IPS-18c (cell line): ENCODE measurements around the gene AGPAT2.

ENCODE experiments used
- H3K4me3 ChIP-seq: 2 replicates; pipeline ENCODE4 v1.7.0; 2013; ENCODE audit warnings: low read depth, mild to moderate bottlenecking, low read length, moderate library complexity; ENCODE audit not compliant: insufficient read depth
- H3K9me3 ChIP-seq: one replicate; pipeline ENCODE4 v1.6.1; 2013; ENCODE audit warnings: mild to moderate bottlenecking, low read length, moderate library complexity; ENCODE audit not compliant: control insufficient read depth, insufficient read depth

AGPAT2 gene

DNA sequence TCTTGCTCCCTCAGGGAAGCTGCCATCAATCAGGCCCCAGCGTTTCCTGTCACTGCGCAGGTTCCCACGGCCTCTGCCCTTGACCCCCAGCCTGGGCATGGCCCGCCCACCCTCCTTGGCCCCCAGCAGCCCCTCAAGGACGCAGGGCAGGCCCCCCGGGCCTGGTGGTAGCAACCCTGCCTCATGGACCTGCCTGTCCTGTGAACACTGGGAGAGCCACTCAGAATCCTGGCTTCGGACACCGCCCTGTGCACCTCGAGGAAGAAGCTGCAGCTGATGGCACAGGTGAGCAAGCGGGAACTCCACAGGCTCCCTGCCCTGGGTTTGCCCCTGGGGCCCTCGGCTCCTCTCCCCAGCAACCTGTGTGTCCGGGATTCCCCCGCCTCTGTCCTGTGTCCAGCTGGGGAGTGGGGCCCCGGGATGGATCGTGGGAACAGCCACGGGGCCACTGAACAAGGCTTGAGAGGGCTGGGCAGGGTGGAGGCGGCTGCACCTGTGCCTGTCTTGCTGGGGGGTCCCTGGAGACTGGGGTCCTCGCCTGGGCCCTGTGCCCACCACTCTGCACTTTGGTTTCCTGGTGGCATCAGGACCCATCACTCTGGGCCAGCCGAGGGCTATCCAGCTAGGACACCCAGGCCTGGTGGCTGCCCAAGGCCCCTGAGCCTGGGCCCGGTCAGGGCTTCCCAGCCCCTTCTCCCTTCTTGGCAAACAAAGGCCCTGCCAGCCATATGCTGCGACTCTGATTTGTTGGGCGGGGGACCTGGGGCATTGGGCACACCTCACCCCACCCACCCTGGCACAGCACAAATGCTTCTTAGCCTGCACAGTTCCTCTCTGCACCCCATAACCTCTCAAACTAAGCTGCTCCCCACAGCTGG lies 58.0 kb downstream of the AGPAT2 start:
- no peaks in the 10 kb centered on the region for H3K9me3 ChIP-seq
- no peak overlapping the region for H3K4me3 ChIP-seq

DNA sequence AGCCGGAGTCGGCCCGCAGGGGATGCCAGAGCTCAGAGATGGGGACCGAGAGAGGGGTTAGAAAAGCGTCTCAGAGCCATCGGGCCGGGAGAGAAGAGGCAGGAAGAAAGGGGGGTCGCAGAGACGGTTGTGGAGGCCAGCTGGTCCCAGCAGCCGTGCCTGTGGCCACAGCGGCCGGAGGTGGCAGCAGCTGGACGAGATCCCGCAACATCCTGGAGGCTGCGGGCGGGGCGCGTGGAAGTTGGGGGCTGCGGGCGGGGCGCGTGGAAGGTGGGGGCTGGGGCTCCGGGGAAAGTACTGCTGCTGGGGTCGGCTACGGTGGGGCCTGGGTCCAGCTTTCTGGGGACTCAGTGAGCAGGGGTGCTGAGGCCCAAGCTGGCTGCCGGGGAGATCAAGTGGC lies 59.0 kb downstream of the AGPAT2 start:
- Histone ChIP-seq H3K9me3 (no peaks in the 10 kb centered on the region), H3K4me3 (no peak overlapping the region)

DNA sequence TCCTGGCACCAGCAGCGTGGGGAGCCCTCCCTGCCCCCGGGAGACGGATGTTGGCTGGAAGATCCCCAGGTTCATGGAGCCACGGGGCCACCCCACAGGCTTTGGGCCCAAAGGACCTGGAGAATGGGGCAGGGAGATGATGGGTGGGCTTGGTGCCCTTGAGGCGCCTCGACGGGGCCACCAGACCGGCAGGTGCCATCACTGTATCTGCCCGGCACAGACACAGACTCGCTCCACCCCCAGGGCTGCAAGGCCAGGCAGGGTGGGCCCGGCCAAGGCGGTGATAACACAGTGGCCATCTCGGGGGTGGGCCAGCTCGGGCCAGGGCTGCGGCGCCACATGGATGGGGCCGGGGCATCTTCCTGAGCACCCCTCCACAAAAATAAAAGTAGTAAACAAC lies 59.6 kb downstream of the AGPAT2 start:
- Histone ChIP-seq H3K4me3 (no peak overlapping the region), H3K9me3 (no peaks in the 10 kb centered on the region)

DNA sequence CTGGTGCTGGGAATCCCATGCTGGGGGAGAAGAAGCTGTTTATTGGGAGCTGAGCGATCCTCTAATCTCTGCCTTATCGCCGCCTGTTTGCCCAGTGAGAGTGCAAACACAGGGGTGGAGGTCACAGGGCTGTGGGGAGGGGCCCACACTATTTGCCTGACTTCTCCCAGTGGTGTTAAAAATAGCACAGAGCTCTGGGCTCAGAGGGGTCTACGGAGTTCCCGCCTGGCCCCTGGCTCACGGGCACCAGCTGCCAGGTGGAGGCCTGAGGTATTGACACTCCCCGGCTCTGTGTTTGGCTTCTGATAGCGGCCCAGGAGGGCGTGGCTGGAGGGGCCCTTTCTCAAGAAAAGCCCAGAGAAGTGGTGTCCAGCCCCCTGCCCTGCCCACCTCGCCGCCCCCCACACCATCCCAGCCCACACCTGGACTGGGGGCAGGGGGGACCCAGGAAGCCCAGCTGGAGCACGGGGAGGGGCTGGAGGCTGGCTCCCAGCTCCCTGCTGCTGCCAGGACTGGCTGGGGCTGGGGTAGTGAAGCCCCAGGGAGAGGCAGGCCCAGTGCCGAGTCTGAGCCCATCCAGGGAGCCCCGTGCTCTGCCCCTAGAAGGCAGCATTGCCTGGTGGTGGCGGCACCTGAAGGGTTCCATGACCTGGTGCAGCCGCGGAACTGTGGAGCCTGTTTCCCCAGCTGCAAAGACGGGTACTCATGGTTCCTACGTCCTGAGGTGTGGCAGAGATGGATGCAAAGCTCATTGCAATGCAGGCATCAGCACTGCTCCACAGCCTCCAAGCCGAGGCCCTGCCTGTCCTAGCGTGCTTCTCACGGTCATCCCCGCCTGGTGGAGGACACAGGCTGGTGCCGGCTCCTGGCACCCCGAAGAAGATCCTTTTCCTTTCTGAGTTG lies 60.3 kb downstream of the AGPAT2 start:
- no peak overlapping the region for H3K4me3 ChIP-seq
- H3K9me3 ChIP-seq: no peaks in the 10 kb centered on the region

DNA sequence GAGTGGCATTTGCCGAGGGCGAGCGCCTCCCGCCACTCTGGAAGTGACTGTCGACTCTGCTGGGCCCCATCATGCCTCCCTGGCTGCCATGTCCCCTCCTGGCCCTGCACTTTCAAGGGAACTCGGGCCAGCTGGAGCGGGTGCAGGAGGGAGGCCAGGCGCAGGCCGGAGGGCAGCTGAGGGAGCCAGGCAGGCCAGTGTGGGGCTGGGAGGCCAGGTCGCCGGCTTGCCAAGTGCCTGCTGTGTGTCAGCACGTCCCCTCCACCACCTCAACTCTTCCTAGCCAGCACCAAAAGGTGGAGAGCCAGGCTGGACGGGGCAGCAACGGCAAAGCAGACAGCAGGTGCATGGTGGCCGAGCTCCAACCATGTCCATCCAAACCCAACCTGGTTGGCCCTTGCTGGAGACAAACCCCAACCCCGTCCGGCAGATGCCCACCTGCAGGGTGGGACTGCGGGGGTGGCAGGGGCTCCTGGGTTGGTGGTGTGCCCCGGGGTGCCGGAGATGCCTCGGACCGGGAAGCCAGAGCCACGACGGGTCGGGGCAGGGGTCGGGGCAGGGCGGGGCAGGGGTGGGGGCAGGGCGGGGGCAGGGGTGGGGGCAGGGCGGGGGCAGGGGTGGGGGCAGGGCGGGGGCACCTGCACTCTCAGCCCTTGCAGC lies 61.1 kb downstream of the AGPAT2 start:
- Histone ChIP-seq H3K9me3 (no peaks in the 10 kb centered on the region), H3K4me3 (no peak overlapping the region; the same call in 1 of the 2 replicates)

DNA sequence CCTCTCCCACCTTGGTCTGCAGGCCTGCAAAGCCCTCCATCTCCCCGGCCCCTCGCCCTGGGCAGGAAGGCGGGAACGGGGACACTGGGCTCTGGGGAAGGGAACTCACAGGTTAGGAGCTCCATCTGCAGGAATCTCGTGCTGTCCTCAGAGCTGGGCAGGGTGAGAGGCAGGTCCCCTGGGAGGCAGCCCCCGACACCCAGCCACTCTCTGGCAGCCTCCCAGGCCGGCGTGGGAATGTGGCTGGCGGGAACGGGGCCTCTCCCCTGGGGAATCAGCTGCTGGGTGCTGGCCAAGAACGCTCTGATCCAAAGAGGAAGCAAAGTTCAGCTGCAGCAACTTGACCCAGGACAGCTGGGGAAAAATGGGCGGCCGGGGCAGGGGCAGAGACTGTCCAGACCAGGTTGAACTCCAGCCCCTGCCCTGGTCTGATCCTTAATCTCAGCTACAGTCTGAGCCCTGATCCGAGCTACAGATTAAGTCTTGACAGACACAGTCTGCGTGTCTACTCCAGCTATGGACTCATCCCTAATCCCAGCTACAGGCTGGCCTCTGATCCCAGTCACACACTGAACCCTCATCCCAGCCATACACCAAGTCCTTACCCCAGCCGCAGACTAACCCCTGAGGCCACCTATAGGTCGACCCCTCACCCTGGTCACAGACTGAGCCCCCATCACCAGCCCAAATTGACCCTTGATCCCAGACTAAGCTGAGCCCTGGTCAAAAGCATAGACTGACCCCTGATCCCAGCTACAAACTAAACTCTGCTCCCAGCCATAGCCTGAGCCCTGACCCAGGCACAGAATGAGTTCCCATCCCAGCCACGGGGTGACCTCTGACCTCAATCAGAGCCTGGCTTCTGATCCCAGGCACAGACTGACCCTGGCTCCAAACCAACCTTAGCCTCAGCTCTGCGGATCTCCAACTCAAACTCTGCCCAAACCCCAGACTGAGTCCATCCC lies 61.9 kb downstream of the AGPAT2 start:
- H3K4me3 ChIP-seq: no peak overlapping the region
- H3K9me3 ChIP-seq: no peaks in the 10 kb centered on the region

DNA sequence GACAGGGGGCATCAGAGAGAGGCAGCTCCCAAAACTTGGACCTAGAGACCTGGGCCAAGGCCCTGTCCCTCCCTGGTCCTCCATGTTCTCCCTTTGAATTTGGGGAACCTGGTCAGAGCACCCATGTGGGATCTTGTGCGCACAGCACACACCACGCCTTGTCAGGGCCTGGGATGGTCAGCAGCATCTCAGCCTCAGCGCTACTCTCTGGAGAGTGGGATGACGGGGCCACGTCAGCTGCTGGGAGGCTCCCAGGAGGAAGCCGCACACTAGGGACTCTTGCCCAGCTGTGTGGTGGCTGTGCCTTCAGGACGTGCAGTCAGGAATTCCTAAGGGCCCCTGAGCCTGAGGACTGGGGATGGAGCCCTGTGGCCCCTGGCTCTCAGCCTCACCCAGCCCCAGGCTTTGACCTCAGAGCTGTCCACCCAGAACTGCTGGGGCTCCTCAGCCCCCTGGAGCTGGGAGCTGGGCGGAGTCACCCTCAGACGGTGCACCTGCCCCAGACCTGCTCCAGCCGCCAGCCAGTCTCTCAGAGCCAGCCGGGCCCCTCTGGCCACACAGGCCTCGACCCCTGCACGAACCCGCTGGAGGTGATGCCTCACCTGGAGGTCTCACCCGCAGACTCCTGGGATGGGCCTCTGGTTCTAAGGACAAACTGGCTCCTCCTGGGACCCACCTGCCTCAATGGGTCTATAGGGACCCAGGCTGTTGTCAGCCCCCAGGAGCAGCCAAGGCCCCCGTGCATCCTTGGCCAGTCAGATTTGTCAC lies 62.9 kb downstream of the AGPAT2 start:
- Histone ChIP-seq H3K9me3 (no peaks in the 10 kb centered on the region), H3K4me3 (no peak overlapping the region)

DNA sequence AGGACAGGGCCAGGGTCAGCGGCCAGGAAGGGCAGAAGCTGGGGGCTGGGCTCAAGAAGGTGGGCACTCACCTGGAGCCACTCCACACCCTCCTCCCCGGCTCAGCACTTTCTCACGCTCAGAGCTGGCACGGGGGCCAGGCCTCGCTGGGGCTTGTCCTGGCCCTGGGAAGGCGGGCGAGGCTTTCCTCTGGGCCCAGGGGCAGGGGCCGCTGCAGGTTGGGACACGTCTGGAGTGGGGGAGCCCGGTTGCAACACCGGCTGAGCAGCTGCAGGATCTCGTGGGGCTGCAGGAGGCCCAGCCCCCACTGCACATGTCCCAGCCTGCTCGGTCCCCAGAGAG lies 63.4 kb downstream of the AGPAT2 start:
- Histone ChIP-seq H3K4me3 (no peak overlapping the region), H3K9me3 (no peaks in the 10 kb centered on the region)
